Loucy (cell line): ENCODE data around the gene CRHR1.

ENCODE experiments used
- CTCF ChIP-seq: fragments of 200-600 bp; sonication (generic); conservative IDR thresholded peaks from 2 replicates; pipeline ENCODE4 v1.5.1; 2014; ENCODE audit warnings: mild to moderate bottlenecking, antibody characterized with exemption, low read length
- EZH2phosphoT487 ChIP-seq: fragments of 200-600 bp; IDR thresholded peaks from 2 replicates; pipeline ENCODE4 v1.6.1; 2018; ENCODE audit warnings: antibody characterized with exemption, mild to moderate bottlenecking, moderate library complexity, borderline replicate concordance

DNA sequence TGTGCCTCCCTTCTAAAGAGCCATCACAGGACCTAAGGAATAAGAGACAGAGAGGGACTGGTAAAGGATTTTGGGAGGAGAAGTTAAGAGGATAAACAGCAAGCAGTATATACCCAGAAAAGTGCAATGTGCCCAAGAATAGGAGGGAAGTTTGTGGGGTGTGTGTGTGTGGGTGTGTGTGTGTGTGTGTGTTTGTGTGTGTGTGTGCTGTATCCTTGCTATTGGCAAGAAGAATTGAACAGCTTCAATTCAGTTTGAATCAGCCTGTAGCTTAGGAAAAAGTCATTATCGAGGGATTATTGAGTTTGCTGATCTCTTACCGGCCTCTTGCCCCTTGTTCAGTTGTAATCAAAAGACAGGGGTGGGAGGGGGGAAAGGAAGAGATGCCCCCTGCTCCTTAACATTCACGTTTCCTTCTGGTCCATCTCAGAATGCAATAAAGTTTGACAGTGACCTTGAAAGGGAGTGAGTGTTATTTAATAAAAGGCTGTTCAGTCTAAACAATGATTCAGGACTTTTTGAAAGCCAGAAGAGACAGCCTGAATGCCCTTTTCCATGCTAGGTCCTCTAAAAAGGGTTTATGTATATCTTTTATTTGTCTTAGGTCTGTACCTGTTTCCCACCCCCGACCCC is 86.3 kb downstream of the CRHR1 start:
- TF ChIP-seq CTCF (no peak), EZH2phosphoT487 (no peak)
